Kidney (tissue), 14 donors: ENCODE data around the gene MAPKAPK2. TPM values are rescaled to one million over a fixed set of nuclear protein-coding genes. Genes with fewer than 3 reads are reported as not detected.

Experiments
- DNase-seq, 5 donors: peaks; one replicate each; pipeline ENCODE4 v3.0.0-alpha.2; 2013 to 2020
- FAIRE-seq: peaks from 2 replicates; lab custom pipeline; 2012; peaks lifted over from hg19 to GRCh38; lab: Jason Lieb, UNC
- H3K27ac ChIP-seq, 2 donors: one replicate each; pipeline ENCODE4 v1.7.0; 2013; ENCODE audit warnings: low read depth in 2 of 2, low read length in 2 of 2, inconsistent platforms in 1 of 2
- H3K27me3 ChIP-seq: one replicate; pipeline ENCODE4 v1.7.1; 2013; ENCODE audit warnings: low read length, inconsistent platforms; ENCODE audit not compliant: control insufficient read depth, insufficient read depth
- H3K36me3 ChIP-seq, 3 donors: one replicate each; pipeline versions ENCODE4 v1.7.0 to v1.7.1; 2013; ENCODE audit warnings: low read length in 3 of 3, control low read depth in 1 of 3, inconsistent platforms in 1 of 3; ENCODE audit not compliant: insufficient read depth in 3 of 3, control insufficient read depth in 2 of 3
- H3K4me1 ChIP-seq, 3 donors: one replicate each; pipeline versions ENCODE4 v1.7.0 to v1.7.1; 2013; ENCODE audit warnings: low read length in 3 of 3, inconsistent platforms in 1 of 3, low read depth in 1 of 3; ENCODE audit not compliant: control insufficient read depth in 2 of 3, insufficient read depth in 2 of 3
- H3K4me3 ChIP-seq, 3 donors: one replicate each; pipeline versions ENCODE4 v1.7.0 to v1.8.1; 2013; ENCODE audit warnings: low read length in 3 of 3, control low read depth in 1 of 3, inconsistent platforms in 1 of 3
- H3K9ac ChIP-seq, 3 donors: one replicate each; pipeline versions ENCODE4 v1.7.0 to v1.7.1; 2013; ENCODE audit warnings: low read length in 3 of 3, control low read depth in 1 of 3, inconsistent platforms in 1 of 3
- H3K9me3 ChIP-seq, 3 donors: one replicate each; pipeline versions ENCODE4 v1.7.0 to v1.7.1; 2013; ENCODE audit warnings: low read length in 3 of 3, control low read depth in 1 of 3, inconsistent platforms in 1 of 3; ENCODE audit not compliant: control insufficient read depth in 2 of 3, insufficient read depth in 1 of 3
- intact Hi-C: fragments of 100-400 bp; cut with DNase I; formaldehyde crosslinking; loops from one replicate; pipeline ENCODE4 v1.11.1; 2022
- polyA plus RNA-seq: library from polyadenylated mRNA; stranded (reverse); fragments of 350-450 nt; fragmentation: Illumina TruSeq; extraction: RNeasy Lipid Tissue Mini Kit (QIAGEN cat#74804); gene quantifications from one replicate; pipeline ENCODE4 v1.2.3, GENCODE V29; 2014; ENCODE audit warnings: low read depth, low replicate concordance; ENCODE audit not compliant: insufficient read depth
- total RNA-seq: library from RNA; stranded (reverse); fragmentation: NEBNext Ultra II Directional; extraction: Animal tissue kit (Norgen Biotek cat#: 25700); gene quantifications from one replicate; pipeline ENCODE4 v1.2.1, GENCODE V29; 2021
- TF ChIP-seq, protein P1 (sequence below): IDR thresholded peaks from 3 replicates; pipeline ENCODE4 v1.5.1; 2012; ENCODE audit warnings: mild to moderate bottlenecking, moderate library complexity, borderline replicate concordance; ENCODE audit not compliant: insufficient read depth; ENCODE audit errors: extremely low read depth
- donor health status: control.
- donor health status: control.
- donor health status: control.
- donor health status: control.
- donor health status: control.
- donor health status: DM: yes; HTN: yes; CAD: no.
- donor health status: Normal renal cell carcinoma (clear cell type).

The MAPKAPK2 gene
- total and polyA plus RNA-seq, 2 donors from 2014 or later = 84.5 to 113 TPM

DNA sequence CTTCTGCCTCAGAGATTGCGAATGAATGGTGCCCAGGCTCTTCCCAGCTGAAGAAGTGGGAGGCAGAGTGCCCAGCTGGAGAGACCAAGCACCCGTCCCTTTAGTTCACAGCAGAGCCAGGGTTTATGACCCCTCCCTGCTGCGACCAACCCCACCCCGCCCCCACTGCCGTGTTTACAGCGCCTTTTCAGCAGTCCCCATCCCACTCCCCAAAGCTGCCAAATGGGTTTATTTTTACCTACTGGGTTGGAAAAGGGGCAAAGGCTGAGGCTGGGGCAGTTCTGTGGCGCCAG is 25.8 kb upstream of the MAPKAPK2 start:
- H3K4me1 ChIP-seq = peaks cover 0 to 10% (median 10%) of the 10 kb centered on the region in 3 donors
- TF ChIP-seq, protein P1, sequence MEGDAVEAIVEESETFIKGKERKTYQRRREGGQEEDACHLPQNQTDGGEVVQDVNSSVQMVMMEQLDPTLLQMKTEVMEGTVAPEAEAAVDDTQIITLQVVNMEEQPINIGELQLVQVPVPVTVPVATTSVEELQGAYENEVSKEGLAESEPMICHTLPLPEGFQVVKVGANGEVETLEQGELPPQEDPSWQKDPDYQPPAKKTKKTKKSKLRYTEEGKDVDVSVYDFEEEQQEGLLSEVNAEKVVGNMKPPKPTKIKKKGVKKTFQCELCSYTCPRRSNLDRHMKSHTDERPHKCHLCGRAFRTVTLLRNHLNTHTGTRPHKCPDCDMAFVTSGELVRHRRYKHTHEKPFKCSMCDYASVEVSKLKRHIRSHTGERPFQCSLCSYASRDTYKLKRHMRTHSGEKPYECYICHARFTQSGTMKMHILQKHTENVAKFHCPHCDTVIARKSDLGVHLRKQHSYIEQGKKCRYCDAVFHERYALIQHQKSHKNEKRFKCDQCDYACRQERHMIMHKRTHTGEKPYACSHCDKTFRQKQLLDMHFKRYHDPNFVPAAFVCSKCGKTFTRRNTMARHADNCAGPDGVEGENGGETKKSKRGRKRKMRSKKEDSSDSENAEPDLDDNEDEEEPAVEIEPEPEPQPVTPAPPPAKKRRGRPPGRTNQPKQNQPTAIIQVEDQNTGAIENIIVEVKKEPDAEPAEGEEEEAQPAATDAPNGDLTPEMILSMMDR = no peak
- H3K27ac ChIP-seq = peak overlapping the region in 1 of 2 donors; percentile 36
- no peaks in the 10 kb centered on the region for H3K9me3 ChIP-seq
- no peaks in the 10 kb centered on the region for H3K36me3 ChIP-seq
- intact Hi-C loops = no loop called here
- H3K27me3 ChIP-seq = no peaks in the 10 kb centered on the region
- no peak overlapping the region for H3K9ac ChIP-seq
- peak overlapping the region in 2 of 3 donors; percentile 14 for H3K4me3 ChIP-seq
- DNase-seq (no peak), FAIRE-seq (no peak)

DNA sequence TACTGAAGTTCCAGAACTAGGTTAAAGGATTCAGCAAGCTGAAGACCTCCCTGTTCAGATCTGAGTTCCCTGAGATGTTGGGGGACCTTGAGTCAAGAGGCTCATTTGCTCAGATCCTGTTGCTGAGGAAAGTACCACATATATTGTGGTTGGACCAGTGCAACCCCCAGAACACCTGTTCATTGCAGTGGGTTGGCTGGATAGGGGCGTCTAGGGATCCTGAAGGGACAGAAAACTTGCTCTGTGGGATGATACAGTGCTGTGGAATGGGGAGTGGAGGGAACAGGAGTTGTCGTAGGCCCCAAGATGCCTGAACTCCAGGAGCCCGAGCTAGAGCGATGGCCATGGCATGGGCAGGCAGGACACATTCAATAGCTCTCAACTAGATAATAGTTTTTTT is 24.6 kb upstream of the MAPKAPK2 start:
- no peaks in the 10 kb centered on the region for H3K9me3 ChIP-seq
- H3K27ac ChIP-seq = no peak overlapping the region
- H3K36me3 ChIP-seq = no peaks in the 10 kb centered on the region
- TF ChIP-seq, protein P1 = no peak
- no peak overlapping the region for H3K4me3 ChIP-seq
- H3K27me3 ChIP-seq = no peaks in the 10 kb centered on the region
- FAIRE-seq (no peak), DNase-seq (no peak)
- intact Hi-C loops = no loop called here
- H3K4me1 ChIP-seq = peaks cover 0 to 15% (median 12%) of the 10 kb centered on the region in 3 donors
- no peak overlapping the region for H3K9ac ChIP-seq

DNA sequence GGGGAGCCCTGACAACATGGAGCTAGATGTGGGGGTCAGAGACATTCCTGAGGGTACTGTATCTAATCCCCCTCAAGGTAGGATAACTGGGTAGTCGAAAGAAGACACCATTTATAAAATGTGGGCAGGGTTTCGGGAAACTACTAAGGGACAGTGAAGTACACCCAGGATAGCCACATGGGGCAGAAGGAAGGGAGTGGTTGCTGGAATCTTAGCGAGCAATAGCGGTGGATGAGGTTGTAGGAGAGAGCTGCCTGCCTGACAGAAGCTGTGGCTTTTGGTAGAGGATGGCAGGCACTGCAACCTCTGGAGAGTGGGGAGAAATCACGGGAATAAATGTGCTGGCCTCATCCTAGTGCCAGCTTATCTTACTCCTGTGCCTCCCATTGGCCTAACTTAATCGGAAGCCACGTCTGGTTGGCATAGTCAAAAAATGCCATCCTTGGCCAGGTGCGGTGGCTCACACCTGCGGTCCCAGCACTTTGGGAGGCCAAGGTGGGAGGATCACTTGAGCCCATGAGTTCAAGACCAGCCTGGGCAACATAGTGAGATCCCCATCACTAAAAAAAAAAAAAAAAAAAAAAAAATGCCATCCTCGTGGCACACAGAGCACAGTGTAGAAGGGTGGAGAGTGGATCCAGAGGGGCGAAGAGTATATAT is 23.4 kb upstream of the MAPKAPK2 start:
- no peak for DNase-seq
- no peak overlapping the region for H3K27ac ChIP-seq
- intact Hi-C loops = no loop called here
- no peaks in the 10 kb centered on the region for H3K36me3 ChIP-seq
- no peaks in the 10 kb centered on the region for H3K27me3 ChIP-seq
- H3K9me3 ChIP-seq = no peaks in the 10 kb centered on the region
- H3K4me1 ChIP-seq = peaks cover 0 to 15% (median 8%) of the 10 kb centered on the region in 3 donors
- H3K4me3 ChIP-seq = no peak overlapping the region
- no peak for FAIRE-seq
- TF ChIP-seq, protein P1 = no peak
- no peak overlapping the region for H3K9ac ChIP-seq
